GM19395 (cell line): Measurements from ENCODE around the gene IFNK.

Experiments used
- ATAC-seq: cut with Tn5 transposase; IDR thresholded peaks from one replicate; pipeline ENCODE4 v1.9.1; 2021; ENCODE audit warnings: mild to moderate bottlenecking, moderate library complexity; ENCODE audit not compliant: unreplicated experiment

The IFNK gene

GRCh38 chr9:27510780-27511179 lies 13.3 kb upstream of the IFNK start:
- no peak for ATAC-seq

GRCh38 chr9:27511771-27512170 lies 12.3 kb upstream of the IFNK start:
- ATAC-seq = no peak

GRCh38 chr9:27514551-27514950 lies 9.5 kb upstream of the IFNK start:
- ATAC-seq = no peak

GRCh38 chr9:27518006-27518405 lies 6.1 kb upstream of the IFNK start:
- ATAC-seq = no peak

GRCh38 chr9:27518809-27519208 lies 5.3 kb upstream of the IFNK start:
- ATAC-seq = no peak

GRCh38 chr9:27519466-27520465 lies 4.3 kb upstream of the IFNK start:
- no peak for ATAC-seq

GRCh38 chr9:27520986-27521385 lies 3.1 kb upstream of the IFNK start:
- ATAC-seq = no peak

- no peak for ATAC-seq
These were observed 949 bp upstream of the IFNK start for GRCh38 chr9:27523141-27523540.

GRCh38 chr9:27527702-27528075 lies 3.6 kb downstream of the IFNK start:
- ATAC-seq = no peak

GRCh38 chr9:27528076-27528885 lies 4.2 kb downstream of the IFNK start:
- ATAC-seq = peak; percentile 60

GRCh38 chr9:27528886-27529315 lies 4.8 kb downstream of the IFNK start:
- peak; percentile 50 for ATAC-seq

GRCh38 chr9:27529316-27530278 lies 5.5 kb downstream of the IFNK start, which contains the start of gene MOB3B:
TSS of gene MOB3B (minus strand) at chr9:27529814. CDS start at chr9:27455550, 74,264 bp downstream.
- peak; percentile 79 for ATAC-seq

GRCh38 chr9:27530915-27531755 lies 7.0 kb downstream of the IFNK start:
- no peak for ATAC-seq

- no peak for ATAC-seq
These were observed 8.0 kb downstream of the IFNK start for GRCh38 chr9:27532046-27532445.

GRCh38 chr9:27533311-27533710 lies 9.2 kb downstream of the IFNK start:
- ATAC-seq = no peak

- ATAC-seq = no peak
These were observed 10.0 kb downstream of the IFNK start for GRCh38 chr9:27534131-27534530.

- no peak for ATAC-seq
These were observed 10.6 kb downstream of the IFNK start for GRCh38 chr9:27534658-27535209.

- peak; percentile 66 for ATAC-seq
These were observed 11.6 kb downstream of the IFNK start for GRCh38 chr9:27535701-27536118.

GRCh38 chr9:27536168-27536567 lies 12.1 kb downstream of the IFNK start:
- ATAC-seq = no peak
